T1000 (cell line): ENCODE results near the gene TRIM27.
"Not testable (repeated sequence)": the region's sequence is repeated elsewhere in the genome, so short reads cannot be mapped to it uniquely, and the experiment has no call there.

ENCODE experiments used
- DNase-seq: peaks from one replicate; lab custom pipeline; 2025; ENCODE audit warnings: mixed read lengths; lab: John Stamatoyannopoulos, UW

The TRIM27 gene

DNA sequence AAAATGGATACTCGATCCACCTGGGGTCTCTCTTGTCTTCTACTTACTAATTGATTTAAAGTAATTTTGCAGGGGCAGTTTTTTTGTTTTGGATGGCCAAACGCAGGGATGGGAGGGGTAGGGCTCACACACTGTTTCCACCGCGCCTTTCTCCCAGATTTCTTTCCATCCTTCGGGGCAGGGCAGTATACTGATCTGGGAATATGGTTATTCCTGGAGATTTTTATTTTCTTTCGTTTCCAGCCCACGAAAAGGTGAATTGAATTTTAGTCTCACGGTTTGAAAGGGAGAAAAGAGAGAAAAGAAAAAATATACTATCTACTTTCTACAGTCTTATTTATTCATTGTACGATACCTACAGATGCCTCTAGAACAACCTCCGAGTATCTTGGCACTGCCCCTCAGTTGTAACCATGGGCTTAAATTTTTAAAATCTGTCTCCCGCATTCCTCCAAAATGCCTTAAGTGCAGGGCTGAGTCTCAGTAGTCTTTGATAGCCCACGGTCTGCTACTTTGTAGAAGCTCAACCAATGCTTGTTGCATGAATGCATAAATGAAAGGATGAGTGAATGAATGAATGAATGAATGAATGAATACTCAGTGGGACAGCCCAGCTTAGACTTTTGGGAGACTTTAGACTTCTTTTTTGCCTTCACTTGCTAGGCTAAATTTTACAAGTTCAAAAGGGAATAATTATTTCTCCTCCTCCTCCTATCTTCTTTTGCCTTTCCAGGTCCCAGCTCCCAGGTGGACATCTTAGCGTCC lies 18.1 kb upstream of the TRIM27 start:
- no peak for DNase-seq

DNA sequence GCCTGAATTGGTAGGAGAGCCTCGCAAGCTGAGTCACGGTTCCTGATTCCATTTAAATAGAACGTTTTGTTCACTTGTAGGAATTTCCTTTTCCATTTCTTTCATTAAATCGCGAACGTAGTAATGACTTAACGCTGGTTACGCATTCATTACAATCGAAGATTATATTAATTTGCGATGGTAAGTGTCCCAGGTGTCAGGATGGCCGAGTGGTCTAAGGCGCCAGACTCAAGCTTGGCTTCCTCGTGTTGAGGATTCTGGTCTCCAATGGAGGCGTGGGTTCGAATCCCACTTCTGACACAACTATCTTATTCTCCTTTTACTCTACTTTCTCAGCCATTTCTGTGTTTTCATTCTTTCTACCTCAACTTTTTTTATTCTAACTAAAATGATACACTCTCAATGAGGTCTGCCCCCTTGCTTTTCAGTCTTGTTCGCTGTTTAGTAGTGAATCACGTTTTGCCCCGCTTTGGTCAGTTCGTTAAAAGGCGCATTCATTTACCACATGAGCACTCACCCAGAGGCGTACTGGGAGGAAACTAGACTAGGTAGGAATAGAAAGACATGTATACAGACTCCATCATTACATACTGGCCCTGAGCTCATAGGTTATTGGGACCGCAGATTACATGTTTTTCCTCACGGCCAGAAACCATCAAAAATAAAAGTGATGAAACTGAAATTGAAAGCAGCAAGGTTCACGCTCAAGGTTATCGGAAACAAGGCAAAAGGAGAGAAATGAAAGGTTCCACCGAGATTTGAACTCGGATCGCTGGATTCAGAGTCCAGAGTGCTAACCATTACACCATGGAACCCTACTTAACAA lies 17.3 kb upstream of the TRIM27 start:
- DNase-seq, result peak; percentile 80

DNA sequence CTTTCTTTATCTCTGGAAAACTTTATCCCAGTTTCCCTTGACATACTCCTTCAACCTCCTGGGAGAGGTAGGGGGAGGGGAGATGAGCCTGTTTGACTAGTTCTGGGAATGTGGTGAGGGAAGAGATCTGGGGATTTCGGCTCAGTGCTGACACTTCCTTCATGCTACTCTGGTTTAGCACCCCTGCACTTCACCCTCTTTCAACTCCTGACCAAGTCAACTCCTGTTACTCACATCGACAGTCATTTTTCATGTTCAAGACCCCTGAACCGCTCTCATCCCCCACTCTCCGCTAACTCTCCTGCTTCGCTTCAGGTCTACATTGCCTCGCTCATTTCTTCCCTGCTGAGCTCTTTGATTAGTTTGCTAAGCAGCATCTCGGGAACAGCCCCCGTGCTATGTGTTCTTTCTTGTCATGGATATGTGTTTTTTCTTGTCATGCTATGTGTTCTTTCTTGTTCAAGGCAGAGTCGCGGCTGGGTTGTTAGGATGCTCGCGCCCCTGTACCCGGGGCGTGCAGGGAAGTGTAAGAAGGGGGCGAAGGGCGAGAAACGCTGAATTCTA lies 16.6 kb upstream of the TRIM27 start:
- peak; percentile 59 for DNase-seq

DNA sequence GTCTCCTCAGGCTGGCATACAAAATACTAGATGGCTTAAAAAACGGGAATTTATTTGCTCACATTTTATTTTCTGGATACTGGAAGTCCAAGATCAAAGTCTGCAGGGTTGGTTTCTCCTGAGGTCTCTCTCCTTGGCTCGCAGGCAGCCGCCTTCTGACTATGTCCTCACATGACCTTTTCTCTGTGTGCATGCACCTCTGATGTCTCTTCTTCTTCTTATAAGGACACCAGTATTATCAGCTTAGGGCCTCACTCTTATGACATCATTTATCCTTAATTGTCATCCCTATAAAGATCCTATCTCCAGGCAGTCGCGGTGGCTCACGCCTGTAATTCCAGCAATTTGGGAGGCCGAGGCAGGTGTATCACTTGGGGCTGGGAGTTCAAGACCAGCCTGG lies 9.3 kb upstream of the TRIM27 start:
- DNase-seq, result no peak

DNA sequence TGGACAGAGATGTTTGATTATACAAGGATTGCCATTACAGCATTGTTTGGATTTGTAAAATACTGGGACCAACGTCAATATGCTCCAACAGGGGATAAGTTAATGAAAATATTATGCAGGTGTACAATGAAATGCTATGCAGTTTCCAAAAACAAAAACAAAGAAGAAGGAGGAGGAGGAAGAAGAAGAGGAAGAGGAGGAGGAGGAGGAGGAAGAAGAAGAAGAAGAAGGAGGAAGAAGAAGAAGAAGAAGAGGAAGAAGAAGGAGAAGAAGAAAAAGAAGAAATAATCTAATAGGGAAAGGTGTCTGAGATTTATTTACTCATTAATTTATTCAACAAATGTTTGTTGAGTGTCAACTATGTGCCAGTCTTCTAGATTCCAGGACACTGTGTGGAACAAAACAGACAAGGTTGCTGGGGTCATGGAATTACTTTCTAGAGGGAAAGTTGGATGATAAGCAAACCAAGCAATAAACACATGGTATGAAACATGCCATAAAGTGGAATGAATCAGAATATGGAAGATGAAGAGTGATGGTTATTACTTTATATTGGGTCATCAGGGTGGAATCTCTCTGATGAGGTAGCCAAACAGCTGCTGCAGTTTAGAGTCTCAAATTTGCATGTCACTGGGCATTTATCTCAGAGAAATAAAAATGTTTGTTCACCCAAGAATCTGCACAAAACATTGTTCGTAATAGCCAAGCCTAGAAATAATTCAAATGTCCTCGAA lies 6.3 kb upstream of the TRIM27 start:
- DNase-seq, result no peak

DNA sequence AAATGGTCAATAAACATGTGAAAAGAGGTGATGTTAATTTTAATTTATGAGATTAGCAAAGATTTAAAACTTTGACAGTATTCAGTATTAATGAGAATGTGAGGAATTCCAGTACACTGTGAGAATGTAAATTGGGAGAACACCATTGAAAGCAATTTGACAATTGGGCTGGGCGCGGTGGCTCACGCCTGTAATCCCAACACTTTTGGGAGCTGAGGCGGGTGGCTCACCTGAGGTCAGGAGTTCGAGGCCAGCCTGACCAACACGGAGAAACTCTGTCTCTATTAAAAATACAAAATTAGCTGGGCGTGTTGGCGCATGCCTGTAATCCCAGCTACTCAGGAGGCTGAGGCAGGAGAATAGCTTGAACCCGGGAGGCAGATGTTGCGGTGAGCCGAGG lies 5.6 kb upstream of the TRIM27 start:
- not testable (repeated sequence) for DNase-seq

DNA sequence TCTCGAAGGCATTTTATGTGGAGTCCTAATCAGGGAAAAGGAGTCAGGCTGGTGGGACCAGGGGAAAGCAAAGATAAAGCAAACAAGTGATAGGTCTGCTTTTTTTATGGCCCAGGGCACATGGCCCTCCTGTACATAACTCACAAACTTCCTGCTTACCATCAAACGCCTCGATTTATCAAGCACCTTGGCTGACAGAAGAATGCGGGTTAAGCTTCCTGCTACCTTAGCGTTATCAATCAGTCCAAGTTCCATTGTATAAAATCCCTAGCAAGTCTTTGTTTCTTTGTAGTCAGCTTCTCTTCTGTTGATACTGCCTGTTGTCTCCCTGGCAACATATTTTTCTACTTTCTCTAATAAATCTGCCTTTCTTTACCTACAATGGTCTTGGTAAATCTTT lies 4.1 kb upstream of the TRIM27 start:
- DNase-seq, result no peak

DNA sequence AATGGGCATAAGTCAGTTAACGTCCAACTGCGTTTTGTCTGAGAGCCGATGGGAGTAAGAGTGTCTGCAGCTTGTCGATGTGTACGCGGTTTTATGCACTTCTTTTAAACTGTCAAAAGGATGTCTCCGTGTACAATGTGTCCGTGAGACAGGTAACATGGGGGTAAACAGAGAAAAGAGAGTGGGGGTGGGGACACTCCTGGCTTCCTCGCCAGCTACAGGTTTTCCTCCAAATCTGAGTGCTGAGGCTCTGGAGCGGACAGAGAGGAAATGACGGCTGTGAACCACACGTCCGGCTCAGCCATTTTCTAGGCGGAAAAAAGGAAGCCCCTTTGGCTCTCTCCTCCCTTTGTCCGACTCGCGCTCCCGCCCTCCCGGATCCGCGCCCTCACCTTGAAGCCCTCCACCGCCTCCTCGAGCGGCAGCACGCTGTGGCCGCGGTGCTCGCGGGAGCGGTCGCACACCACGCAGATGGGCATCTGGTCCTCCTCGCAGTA lies 916 bp downstream of the TRIM27 start:
- no peak for DNase-seq

DNA sequence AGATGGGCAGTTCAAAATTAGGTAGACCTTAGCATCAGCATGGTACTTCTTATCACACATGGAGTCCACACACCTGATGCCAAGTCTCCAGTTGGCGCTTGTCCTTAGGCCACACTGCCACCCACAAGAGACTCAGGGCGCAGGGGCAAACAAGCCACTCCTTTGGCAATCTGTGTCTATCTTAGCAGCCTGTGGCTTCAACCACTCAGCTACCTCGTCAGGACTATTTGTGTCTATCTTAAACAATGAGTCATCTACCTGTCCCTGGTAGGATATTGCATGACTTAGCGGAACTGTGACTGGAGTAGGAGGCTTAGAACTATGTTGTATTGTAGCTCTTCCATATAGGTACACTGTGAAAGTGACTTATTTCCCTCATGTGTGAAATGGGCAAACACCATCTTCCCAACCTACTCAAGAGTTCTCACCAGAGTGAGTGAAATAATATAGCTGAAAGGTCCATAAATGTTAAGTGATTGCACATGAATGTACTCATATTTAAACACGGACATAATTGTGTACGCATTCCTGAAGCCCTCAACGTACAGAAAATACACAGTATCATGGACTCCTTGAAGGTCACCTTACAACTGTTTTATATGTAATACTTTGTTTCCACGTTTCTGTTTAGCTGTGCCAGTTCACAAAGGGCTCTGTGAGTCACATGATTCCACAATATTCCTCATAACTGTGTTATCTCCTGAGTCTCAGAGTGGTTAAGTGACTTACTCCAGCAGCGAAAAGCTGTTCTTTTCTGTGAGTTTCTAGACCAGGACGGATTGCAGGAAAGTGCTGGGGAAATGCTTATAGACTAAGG lies 1.6 kb downstream of the TRIM27 start:
- no peak for DNase-seq

DNA sequence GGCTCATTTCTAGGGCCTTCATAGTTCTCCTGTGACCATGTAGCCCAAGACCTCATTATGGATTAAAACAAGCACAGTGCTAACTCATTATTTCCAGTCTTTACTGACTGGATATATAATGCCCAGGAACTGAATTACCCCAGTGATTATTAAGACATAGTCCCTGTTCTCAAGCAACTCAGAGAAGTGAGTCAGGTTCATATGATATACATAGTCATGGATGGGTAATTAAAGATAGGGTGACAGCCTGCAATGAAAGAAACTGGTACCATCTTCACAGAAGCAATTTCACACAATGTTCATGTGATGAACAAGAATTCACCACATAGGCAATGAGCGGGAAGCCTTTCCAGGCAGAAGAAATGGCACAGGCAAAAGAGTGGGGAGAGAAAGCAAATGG lies 3.5 kb downstream of the TRIM27 start:
- DNase-seq, result no peak

DNA sequence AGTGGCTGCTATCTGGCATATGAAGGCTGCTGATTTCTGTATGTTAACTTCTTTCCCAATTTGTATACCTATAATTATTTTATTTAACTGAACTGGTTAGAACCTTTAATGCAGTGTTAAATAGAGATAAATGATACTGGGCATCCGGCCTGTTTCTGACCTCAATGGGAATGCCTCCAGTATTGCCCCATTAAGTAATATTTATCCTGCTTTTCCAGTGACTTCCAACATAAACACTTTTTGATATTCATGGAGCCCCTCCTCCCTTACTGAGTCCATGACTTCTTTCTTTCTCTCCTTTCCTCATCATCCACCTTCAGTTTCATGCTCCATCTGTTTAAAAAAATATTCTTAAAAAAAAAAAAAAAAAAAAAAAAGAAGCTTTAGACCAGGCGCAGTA lies 8.8 kb downstream of the TRIM27 start:
- DNase-seq, result no peak

DNA sequence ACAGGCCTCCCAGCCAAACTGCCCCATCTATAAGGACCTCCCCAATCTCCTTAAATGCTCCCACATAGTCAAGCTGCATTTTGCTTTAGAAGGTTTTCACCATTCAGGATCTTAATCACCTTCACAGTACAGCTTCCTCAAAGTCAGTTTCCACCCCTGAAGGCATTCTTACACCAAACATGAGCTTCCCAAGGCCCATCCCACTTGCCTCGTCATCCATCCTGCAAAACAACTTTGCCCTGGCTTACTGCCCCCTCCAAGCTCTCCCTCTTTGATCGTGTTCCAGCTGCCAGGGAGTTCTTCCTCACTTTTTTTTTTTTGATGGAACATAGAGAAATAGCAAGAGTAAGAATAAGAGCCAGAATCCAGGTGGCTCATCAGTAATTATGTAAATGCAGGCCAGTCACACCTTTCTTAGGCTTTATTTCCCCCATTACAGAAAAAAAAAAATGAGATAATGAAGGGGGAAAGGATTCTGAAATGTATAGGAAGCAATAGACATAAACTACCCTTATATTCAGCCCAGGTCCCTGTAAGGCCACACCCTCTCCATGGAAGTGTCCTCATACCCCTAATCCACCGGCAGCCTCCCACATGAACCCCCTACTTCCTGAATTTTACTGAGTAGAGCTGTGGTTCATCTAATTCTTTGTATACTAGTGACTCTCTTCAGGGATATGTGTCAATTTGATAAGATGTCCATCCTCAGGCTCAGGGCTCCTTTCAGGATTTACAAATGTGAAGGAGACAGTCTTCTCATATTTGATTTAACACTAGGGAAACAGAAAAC lies 12.7 kb downstream of the TRIM27 start:
- no peak for DNase-seq

DNA sequence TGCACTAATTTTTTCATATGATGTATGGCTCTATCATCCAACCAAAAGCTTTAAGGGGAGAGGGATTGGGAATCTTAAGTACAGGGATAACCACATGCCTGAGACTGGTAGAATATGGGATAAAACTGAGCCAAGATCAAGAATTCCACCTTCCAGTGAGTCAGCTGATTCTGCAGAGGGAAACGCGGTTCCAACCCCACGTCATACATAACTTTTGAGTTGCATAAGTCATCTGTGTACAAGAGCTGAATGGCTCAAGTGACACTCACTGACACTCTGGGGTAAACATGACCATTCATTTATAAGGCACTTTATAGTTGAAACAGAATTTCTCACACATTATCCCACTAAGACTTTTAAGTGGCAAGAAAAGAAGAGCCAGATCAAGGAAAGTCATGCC lies 16.4 kb downstream of the TRIM27 start:
- no peak for DNase-seq

DNA sequence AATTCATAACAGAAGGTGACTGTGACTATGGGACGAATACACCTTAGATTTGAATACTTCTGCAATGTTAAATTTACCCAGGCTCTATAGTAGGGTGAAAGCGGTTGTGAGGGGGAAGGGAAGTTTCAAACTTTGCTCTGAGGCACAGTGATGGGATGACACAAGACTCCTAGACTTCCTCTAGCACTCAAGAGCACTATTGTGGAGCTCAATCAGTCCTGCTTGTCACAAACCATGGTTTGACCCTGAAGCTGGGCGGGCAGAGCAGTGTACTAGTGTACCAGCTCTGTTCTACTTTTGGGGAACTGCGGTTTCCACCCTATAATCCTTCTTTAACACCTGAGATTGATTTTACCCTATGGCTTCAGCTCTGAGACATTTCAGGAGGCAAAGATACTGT lies 17.1 kb downstream of the TRIM27 start:
- DNase-seq, result no peak

DNA sequence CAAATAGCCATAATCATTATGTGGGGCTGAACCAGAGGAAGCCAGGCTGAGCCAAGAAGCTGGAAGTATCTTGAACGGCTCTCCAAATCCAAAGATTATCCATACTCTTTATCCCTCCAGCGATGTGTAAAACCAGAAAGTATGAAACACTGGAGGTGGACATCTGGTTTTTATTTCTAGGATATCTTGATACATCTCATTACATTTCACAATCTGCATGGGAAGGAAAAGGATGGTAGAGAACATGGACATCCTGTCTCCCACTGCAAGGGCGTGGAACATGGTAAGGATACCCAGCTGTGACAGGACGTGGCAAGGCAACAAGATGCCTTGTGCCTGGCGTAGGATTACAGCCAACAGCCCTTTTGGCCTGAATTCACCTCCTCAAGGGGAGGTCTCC lies 20.1 kb downstream of the TRIM27 start:
- no peak for DNase-seq

DNA sequence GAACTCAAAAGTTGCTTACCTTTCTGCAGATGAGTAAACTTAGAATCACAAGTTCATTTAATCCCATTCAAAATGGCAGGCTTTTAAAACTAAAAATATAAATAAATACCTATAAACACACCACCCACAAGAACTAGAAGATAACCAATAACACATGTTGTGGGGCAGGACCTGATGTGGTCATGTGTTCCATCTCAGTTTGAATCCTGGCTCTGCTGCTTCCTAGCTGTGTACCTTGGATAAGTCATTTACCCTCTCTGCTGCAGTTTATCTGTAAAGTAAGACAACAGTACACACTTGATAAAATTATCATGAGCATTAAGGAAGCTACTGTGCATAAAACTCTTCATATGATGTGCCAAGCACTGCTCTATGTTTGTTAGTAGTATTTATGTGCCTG lies 22.0 kb downstream of the TRIM27 start:
- no peak for DNase-seq

DNA sequence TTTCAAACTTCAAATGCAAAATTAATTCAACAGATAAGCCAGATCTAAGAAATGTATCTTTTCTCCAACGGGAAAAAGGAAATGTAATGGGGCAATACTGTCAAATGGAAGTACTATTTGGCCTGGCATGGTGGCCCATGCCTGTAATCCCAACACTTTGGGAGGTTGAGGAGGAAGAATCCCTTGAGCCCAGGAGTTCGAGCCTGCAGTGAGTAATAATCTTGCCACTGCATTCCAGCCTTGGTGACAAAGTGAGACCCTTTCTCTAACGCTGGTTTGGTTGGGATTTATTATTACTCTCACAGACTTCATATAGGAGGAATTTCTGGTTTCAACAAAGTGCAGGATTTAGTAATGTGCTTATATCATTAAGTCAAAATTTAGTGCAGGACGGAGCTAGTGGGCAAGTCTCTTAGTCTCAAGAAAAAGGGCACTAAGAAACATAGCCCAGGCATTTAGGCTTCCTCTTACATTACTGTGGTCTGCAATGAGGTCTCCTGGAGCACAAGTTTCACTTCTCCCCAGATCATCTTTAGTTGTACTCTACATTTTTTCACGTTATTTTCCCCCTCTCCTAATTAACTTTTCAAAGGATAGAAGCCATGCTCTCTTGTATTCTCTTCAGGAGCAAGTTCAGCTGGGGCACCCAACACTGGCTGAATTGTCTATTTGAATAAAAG lies 23.1 kb downstream of the TRIM27 start:
- no peak for DNase-seq

DNA sequence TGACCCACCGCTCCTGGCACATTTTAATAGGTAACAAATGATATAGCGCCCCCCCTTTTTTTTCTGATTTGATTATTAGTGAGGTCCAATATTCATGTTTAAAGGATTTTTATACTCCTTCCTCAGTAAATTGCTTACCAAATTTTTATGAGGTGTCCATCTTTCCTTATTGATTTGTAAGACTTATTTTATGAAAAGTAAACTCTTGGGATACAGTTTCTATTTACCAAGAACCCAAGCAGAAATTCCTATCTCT lies 25.1 kb downstream of the TRIM27 start:
- no peak for DNase-seq

DNA sequence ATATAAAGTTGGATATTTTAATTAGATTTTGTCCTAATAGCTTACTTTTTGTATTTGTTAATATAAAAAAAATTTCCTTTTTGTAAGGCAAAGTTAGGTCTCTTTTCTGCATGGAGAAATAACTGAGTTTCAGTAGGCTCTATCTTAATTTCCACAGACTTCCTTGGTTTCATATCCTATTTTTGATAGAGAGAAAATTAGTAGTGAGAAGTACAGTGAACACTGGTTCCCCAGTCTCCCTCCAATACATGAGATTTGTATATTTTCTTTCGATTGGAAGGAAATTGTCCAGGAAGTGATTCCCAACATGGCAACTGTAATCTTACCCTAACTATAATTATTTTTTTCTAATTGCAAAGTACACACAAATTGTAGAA lies 26.4 kb downstream of the TRIM27 start:
- no peak for DNase-seq
